ENCODE data around the gene STK32C.

The STK32C gene

GRCh38 chr10:132202070-132202970 lies 105.4 kb downstream of the STK32C start:
- H3K4me3 ChIP-seq (replicated peaks; ENCODE audit: low read depth, low read length): no peak overlapping the region
- no peak for DNase-seq (ENCODE audit: low read depth)
- no peak for TF ChIP-seq CTCF (IDR thresholded peaks at IDR 0.05; ENCODE audit: low read length, missing control alignments)

GRCh38 chr10:132201111-132201969 lies 106.4 kb downstream of the STK32C start:
- DNase-seq (ENCODE audit: low read depth): no peak
- no peak for TF ChIP-seq CTCF (IDR thresholded peaks at IDR 0.05; ENCODE audit: low read length, missing control alignments)
- H3K4me3 ChIP-seq (replicated peaks; ENCODE audit: low read depth, low read length): no peak overlapping the region

- TF ChIP-seq CTCF (IDR thresholded peaks at IDR 0.05; ENCODE audit: low read length, missing control alignments): no peak
- H3K4me3 ChIP-seq (replicated peaks; ENCODE audit: low read depth, low read length): no peak overlapping the region
- no peak for DNase-seq (ENCODE audit: low read depth)
These were observed 107.2 kb downstream of the STK32C start for GRCh38 chr10:132200344-132201110.

GRCh38 chr10:132199854-132200311 lies 107.9 kb downstream of the STK32C start:
- no peak overlapping the region for H3K4me3 ChIP-seq (replicated peaks; ENCODE audit: low read depth, low read length)
- TF ChIP-seq CTCF (IDR thresholded peaks at IDR 0.05; ENCODE audit: low read length, missing control alignments): no peak
- DNase-seq (ENCODE audit: low read depth): no peak

- TF ChIP-seq CTCF (IDR thresholded peaks at IDR 0.05; ENCODE audit: low read length, missing control alignments): no peak
- DNase-seq (ENCODE audit: low read depth): no peak
- H3K4me3 ChIP-seq (replicated peaks; ENCODE audit: low read depth, low read length): no peak overlapping the region
These were observed 108.4 kb downstream of the STK32C start for GRCh38 chr10:132199268-132199853.

All from fibroblast of pulmonary artery (primary cell).